SU-DHL-6 (cell line): ENCODE results near the gene CHRNA4.

ENCODE experiments used
- EZH2phosphoT487 ChIP-seq: fragments of 200-600 bp; sonication (generic), shearing (Covaris generic); conservative IDR thresholded peaks from 2 replicates; pipeline ENCODE4 v1.6.1; 2018; ENCODE audit warnings: mild to moderate bottlenecking, antibody characterized with exemption, low read length, moderate library complexity, mixed read lengths
- TF ChIP-seq, protein P1 (sequence below): fragments of 200-600 bp; sonication (generic); IDR thresholded peaks from one replicate; pipeline ENCODE4 v1.5.1; 2017; ENCODE audit warnings: antibody characterized with exemption, mild to moderate bottlenecking, low read length, moderate library complexity; ENCODE audit not compliant: insufficient read depth, poor library complexity, severe bottlenecking

DNA sequence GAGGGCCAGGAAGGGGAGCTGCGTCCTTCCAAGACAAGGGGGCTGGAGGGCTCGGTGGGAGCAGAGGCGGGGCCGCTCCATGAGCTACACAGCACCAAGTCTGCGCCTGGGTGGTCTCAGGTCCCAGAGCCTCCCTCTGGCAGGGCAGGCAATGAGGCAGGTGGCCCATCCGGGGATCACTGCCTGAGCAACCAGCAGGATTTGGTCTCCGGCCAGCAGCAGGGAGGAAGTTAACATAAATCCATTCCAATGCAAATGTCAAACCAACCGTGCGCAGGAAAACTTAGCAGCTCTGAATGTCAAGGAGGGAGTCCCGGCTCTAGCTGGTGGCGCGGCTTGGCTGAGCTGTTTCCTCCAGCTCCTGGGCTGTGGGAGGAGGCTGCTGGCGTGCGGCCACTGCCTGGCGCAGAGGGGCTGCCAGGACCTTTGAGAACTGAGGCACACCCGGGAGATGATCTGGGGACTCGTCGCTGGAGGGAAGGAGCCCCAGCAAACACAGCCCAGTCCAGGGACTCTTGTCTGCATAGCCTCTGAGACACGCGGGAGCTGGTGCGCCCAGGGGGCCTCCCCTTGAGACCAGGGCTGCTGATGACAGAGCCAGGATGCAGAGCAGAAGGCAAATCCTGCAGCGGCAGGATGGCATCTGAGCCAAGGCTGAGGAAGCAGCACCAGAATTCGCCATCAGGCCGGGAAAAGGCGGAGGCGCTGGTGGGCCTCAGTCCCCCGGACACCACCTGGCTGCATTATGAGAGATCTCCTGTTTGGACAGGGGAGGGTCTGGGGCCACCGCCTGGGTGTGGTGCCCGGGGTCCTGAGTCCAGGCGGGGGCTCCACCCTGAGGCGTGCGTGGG, 33.1 kb upstream of the CHRNA4 start:
- TF ChIP-seq, protein P1, sequence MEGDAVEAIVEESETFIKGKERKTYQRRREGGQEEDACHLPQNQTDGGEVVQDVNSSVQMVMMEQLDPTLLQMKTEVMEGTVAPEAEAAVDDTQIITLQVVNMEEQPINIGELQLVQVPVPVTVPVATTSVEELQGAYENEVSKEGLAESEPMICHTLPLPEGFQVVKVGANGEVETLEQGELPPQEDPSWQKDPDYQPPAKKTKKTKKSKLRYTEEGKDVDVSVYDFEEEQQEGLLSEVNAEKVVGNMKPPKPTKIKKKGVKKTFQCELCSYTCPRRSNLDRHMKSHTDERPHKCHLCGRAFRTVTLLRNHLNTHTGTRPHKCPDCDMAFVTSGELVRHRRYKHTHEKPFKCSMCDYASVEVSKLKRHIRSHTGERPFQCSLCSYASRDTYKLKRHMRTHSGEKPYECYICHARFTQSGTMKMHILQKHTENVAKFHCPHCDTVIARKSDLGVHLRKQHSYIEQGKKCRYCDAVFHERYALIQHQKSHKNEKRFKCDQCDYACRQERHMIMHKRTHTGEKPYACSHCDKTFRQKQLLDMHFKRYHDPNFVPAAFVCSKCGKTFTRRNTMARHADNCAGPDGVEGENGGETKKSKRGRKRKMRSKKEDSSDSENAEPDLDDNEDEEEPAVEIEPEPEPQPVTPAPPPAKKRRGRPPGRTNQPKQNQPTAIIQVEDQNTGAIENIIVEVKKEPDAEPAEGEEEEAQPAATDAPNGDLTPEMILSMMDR, result no peak
- no peak for TF ChIP-seq EZH2phosphoT487
